ENCODE measurements around the gene SH3RF1. TPM values are rescaled to one million over a fixed set of nuclear protein-coding genes. Genes with fewer than 3 reads are reported as not detected.
A peak's percentile ranks its signal among the peaks of the same experiment; 100 is the strongest.

Gene SH3RF1
- total and polyA plus RNA-seq, 2 of the 13 experiments (the other 11 are each of a cell fraction or from before 2014, with no cell fraction given), result 3.1 to 3.2 TPM

DNA sequence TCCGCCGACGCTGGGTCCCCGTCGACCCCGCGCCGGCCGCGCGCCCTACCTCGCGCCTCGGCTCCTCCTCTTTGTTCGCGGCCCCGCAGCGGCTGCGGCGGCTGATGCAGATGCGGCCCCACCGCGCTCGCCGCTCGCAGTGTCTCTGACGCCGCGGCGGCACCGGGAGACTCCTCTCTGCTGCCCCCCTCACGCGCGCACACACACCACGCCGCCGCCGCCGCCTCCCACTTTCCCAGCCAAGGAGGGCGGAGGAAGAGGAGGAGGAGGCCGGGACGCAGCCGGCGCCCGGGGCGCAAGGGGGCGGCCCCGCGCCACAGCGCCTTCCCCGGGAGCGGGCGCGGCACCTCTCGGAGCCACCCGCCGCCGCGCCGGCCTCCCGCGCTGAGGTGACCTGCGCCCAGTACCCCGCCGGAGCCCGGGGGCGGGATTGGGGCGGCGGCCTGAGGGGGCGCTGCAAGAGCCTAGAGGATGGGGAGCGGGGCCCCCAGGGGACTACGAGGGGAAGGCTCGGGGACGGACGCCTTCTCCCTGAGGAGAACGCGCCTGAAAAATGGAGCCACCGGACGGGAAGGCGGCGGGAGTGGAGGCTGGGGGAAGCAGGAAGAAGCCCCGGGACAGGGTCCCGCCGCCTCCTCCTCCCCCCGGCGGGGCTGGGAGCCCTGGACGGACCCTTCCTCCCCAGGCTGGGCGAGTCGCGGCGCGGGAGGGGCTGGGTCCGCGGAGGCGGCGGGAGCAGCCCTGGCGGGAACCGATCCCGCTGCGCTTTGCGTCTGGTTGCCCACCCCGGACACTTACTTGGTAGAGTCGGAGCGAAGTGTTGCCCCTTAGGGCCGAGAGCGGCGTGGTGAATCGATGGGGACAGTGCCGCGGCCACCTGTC, at the start of gene SH3RF1 (continued):
- TF ChIP-seq ZNF232 (CRISPR knock-in tag; IDR thresholded peaks at IDR 0.05; ENCODE audit: borderline replicate concordance), result 0 out of 2 replicates have a peak, but pooled peaks have one; percentile 36
- TF ChIP-seq FOXO1 (CRISPR knock-in tag; IDR thresholded peaks at IDR 0.05), result no peak
- TF ChIP-seq ZNF224 (CRISPR knock-in tag; IDR thresholded peaks at IDR 0.05), result 0 out of 2 replicates have a peak, but pooled peaks have one; percentile 56
- TF ChIP-seq ZBTB3 (CRISPR knock-in tag; IDR thresholded peaks at IDR 0.05; ENCODE audit: borderline replicate concordance, low read depth), result 0 out of 2 replicates have a peak, but pooled peaks have one; percentile 52
- no peak for TF ChIP-seq IRF2 (CRISPR knock-in tag; IDR thresholded peaks at IDR 0.05)
- TF ChIP-seq, protein P1, sequence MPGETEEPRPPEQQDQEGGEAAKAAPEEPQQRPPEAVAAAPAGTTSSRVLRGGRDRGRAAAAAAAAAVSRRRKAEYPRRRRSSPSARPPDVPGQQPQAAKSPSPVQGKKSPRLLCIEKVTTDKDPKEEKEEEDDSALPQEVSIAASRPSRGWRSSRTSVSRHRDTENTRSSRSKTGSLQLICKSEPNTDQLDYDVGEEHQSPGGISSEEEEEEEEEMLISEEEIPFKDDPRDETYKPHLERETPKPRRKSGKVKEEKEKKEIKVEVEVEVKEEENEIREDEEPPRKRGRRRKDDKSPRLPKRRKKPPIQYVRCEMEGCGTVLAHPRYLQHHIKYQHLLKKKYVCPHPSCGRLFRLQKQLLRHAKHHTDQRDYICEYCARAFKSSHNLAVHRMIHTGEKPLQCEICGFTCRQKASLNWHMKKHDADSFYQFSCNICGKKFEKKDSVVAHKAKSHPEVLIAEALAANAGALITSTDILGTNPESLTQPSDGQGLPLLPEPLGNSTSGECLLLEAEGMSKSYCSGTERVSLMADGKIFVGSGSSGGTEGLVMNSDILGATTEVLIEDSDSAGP (CRISPR knock-in tag; IDR thresholded peaks at IDR 0.05; ENCODE audit: borderline replicate concordance), result 0 out of 2 replicates have a peak, but pooled peaks have one; percentile 41
- peak; percentile 22; the same call in 1 of the 2 replicates for TF ChIP-seq KLF12 (CRISPR knock-in tag; IDR thresholded peaks at IDR 0.05; ENCODE audit: borderline replicate concordance)
- 0 out of 2 replicates have a peak, but pooled peaks have one; percentile 47 for TF ChIP-seq ZC3H13 (CRISPR knock-in tag; IDR thresholded peaks at IDR 0.05)
- no peak; the same call in 1 of the 2 replicates for TF ChIP-seq HIVEP1 (CRISPR knock-in tag; IDR thresholded peaks at IDR 0.05)
- peak; percentile 76 for TF ChIP-seq POLR2G (IDR thresholded peaks at IDR 0.05; ENCODE audit: low read depth, low read length)
- peak; percentile 64 for TF ChIP-seq NRL (CRISPR knock-in tag; IDR thresholded peaks at IDR 0.05; ENCODE audit: borderline replicate concordance)
- 0 out of 2 replicates have a peak, but pooled peaks have one; percentile 14 for TF ChIP-seq RXRA (CRISPR knock-in tag; IDR thresholded peaks at IDR 0.05)
- TF ChIP-seq ZNF891 (CRISPR knock-in tag; IDR thresholded peaks at IDR 0.05), result peak; percentile 61; the same call in 1 of the 2 replicates
- TF ChIP-seq ZNF282 (IDR thresholded peaks at IDR 0.05; ENCODE audit: partially characterized antibody), result no peak
- peak; percentile 34; the same call in 1 of the 2 replicates for TF ChIP-seq ZMYM4 (CRISPR knock-in tag; IDR thresholded peaks at IDR 0.05)
- TF ChIP-seq ZNF350 (CRISPR knock-in tag; IDR thresholded peaks at IDR 0.05; ENCODE audit: borderline replicate concordance, low read depth), result no peak
- peak; percentile 58; the same call in 1 of the 2 replicates for TF ChIP-seq REL (CRISPR knock-in tag; conservative IDR thresholded peaks at IDR 0.05)
- TF ChIP-seq ZNF546 (CRISPR knock-in tag; conservative IDR thresholded peaks at IDR 0.05), result no peak
- TF ChIP-seq ZFX (CRISPR knock-in tag; IDR thresholded peaks at IDR 0.05; ENCODE audit: low read depth), result peak; percentile 71
- no peak for TF ChIP-seq NCOA2 (CRISPR knock-in tag; IDR thresholded peaks at IDR 0.05)
- TF ChIP-seq PHF20 (CRISPR knock-in tag; IDR thresholded peaks at IDR 0.05), result no peak
- 0 out of 2 replicates have a peak, but pooled peaks have one; percentile 35 for TF ChIP-seq WIZ (CRISPR knock-in tag; IDR thresholded peaks at IDR 0.05)
- TF ChIP-seq ZNF547 (CRISPR knock-in tag; IDR thresholded peaks at IDR 0.05), result peak; percentile 25
- 0 out of 2 replicates have a peak, but pooled peaks have one; percentile 31 for TF ChIP-seq CHCHD3 (CRISPR knock-in tag; IDR thresholded peaks at IDR 0.05)
- no peak for TF ChIP-seq ZSCAN22 (CRISPR knock-in tag; IDR thresholded peaks at IDR 0.05)
- peak; percentile 75 for TF ChIP-seq PATZ1 (CRISPR knock-in tag; IDR thresholded peaks at IDR 0.05)

Measured in HepG2 (cell line).